H1 (cell line): Measurements from ENCODE around the gene GNAO1. TPM values are rescaled to one million over a fixed set of nuclear protein-coding genes. Genes with fewer than 3 reads are reported as not detected.

Experiments used
- CTCF ChIA-PET: fragments of 300-600 bp; sonication (Branson Sonifier 250); formaldehyde crosslinking; loops from one replicate; lab custom pipeline; 2021; ENCODE audit not compliant: partially characterized antibody; lab: Charles Lee
- POLR2A ChIA-PET: fragments of 300-600 bp; sonication (Branson Sonifier 250); formaldehyde crosslinking; loops from one replicate; lab custom pipeline; 2021; ENCODE audit warnings: inconsistent platforms; ENCODE audit not compliant: partially characterized antibody; lab: Charles Lee
- DNase-seq, 2 experiments: peaks; one replicate each; pipeline versions ENCODE4 v3.0.0 to v3.0.0-alpha.2; 2010 to 2022; ENCODE audit warnings: low spot score in 2 of 2, low read depth in 1 of 2, mixed read lengths in 1 of 2
- FAIRE-seq: peaks from 2 replicates; lab custom pipeline; 2011; peaks lifted over from hg19 to GRCh38; lab: Jason Lieb, UNC
- H2AFZ ChIP-seq: 2 replicates; pipeline ENCODE4 v1.8.1; 2012; ENCODE audit warnings: low read length, inconsistent platforms
- H2AK5ac ChIP-seq: 2 replicates; pipeline ENCODE4 v1.6.1; 2013; ENCODE audit warnings: low read depth, low read length
- H2BK120ac ChIP-seq: replicated peaks from 2 replicates; pipeline ENCODE3; 2013; ENCODE audit warnings: low read depth, low read length, inconsistent platforms
- H2BK12ac ChIP-seq: 2 replicates; pipeline ENCODE4 v1.6.1; 2013; ENCODE audit warnings: low read depth, low read length
- H2BK15ac ChIP-seq: 2 replicates; pipeline ENCODE4 v1.6.1; 2013; ENCODE audit warnings: low read length
- H2BK20ac ChIP-seq: 2 replicates; pipeline ENCODE4 v1.6.1; 2013; ENCODE audit warnings: low read length
- H2BK5ac ChIP-seq: 2 replicates; pipeline ENCODE4 v1.6.1; 2013; ENCODE audit warnings: low read depth, low read length
- H3K14ac ChIP-seq: 2 replicates; pipeline ENCODE4 v1.6.1; 2013; ENCODE audit warnings: inconsistent platforms; ENCODE audit not compliant: insufficient read length
- H3K18ac ChIP-seq: 2 replicates; pipeline ENCODE4 v1.6.1; 2013; ENCODE audit warnings: low read length; ENCODE audit errors: extremely low read depth
- H3K23ac ChIP-seq: 2 replicates; pipeline ENCODE4 v1.6.1; 2013; ENCODE audit warnings: inconsistent platforms; ENCODE audit not compliant: insufficient read length
- H3K23me2 ChIP-seq: 2 replicates; pipeline ENCODE4 v1.6.1; 2013; ENCODE audit warnings: low read depth, low read length
- H3K27ac ChIP-seq: 2 replicates; pipeline ENCODE4 v1.6.1; 2011; ENCODE audit warnings: low read depth, low read length, inconsistent platforms
- H3K27me3 ChIP-seq, 4 experiments: replicated peaks in 1 of 4; 1 replicate in 1 of 4; 2 replicates in 3 of 4; pipeline versions ENCODE4 v1.6.1 to v1.8.1; 2011 to 2013; ENCODE audit warnings: low read length in 3 of 4, mild to moderate bottlenecking in 3 of 4, inconsistent platforms in 2 of 4, mixed read lengths in 2 of 4, moderate library complexity in 1 of 4; ENCODE audit not compliant: control insufficient read depth in 3 of 4, insufficient read depth in 3 of 4; ENCODE audit errors: extremely low read depth in 1 of 4
- H3K36me3 ChIP-seq, 4 experiments: 2 replicates each; pipeline versions ENCODE4 v1.6.1 to v1.8.1; 2011 to 2013; ENCODE audit warnings: mild to moderate bottlenecking in 4 of 4, low read length in 3 of 4, moderate library complexity in 2 of 4, control low read depth in 1 of 4, inconsistent platforms in 1 of 4; ENCODE audit not compliant: insufficient read depth in 4 of 4, control insufficient read depth in 2 of 4
- H3K4ac ChIP-seq: replicated peaks from 2 replicates; pipeline ENCODE3; 2013; ENCODE audit warnings: low read length, low read depth, mixed read lengths, inconsistent platforms; ENCODE audit not compliant: insufficient read length
- H3K4me1 ChIP-seq, 4 experiments: replicated peaks in 1 of 4; 1 replicate in 1 of 4; 2 replicates in 3 of 4; pipeline versions ENCODE4 v1.6.1 to v1.8.1; 2011 to 2013; ENCODE audit warnings: low read length in 3 of 4, inconsistent platforms in 2 of 4, mixed read lengths in 1 of 4; ENCODE audit not compliant: insufficient read depth in 4 of 4, control insufficient read depth in 3 of 4
- H3K4me2 ChIP-seq, 2 experiments: 2 replicates each; pipeline versions ENCODE4 v1.6.1 to v1.8.1; 2011 to 2013; ENCODE audit warnings: low read depth in 2 of 2, low read length in 2 of 2, control low read depth in 1 of 2, inconsistent platforms in 1 of 2, mild to moderate bottlenecking in 1 of 2; ENCODE audit not compliant: insufficient read depth in 1 of 2
- H3K4me3 ChIP-seq, 4 experiments: fragments of 200-600, 300-600 bp in 1 of 4; sonication (generic), shearing (Covaris generic), sonication (Bioruptor Twin) in 1 of 4; 2 replicates each; pipeline versions ENCODE4 v1.5.1 to v1.8.1; 2011 to 2016; ENCODE audit warnings: low read length in 4 of 4, low read depth in 3 of 4, control low read depth in 2 of 4, inconsistent platforms in 2 of 4, mild to moderate bottlenecking in 2 of 4, mixed read lengths in 1 of 4, moderate library complexity in 1 of 4; ENCODE audit not compliant: insufficient read depth in 2 of 4; ENCODE audit errors: extremely low read depth in 1 of 4
- H3K56ac ChIP-seq: replicated peaks from 2 replicates; pipeline ENCODE3; 2013; ENCODE audit warnings: low read depth, mild to moderate bottlenecking, mixed read lengths, low read length, inconsistent platforms; ENCODE audit not compliant: insufficient read length
- H3K79me1 ChIP-seq: 2 replicates; pipeline ENCODE4 v1.6.1; 2013; ENCODE audit warnings: low read depth, low read length, control low read depth
- H3K79me2 ChIP-seq, 2 experiments: 2 replicates each; pipeline versions ENCODE4 v1.6.1 to v1.8.1; 2012 to 2013; ENCODE audit warnings: low read length in 2 of 2, mild to moderate bottlenecking in 2 of 2, inconsistent platforms in 1 of 2; ENCODE audit not compliant: insufficient read depth in 2 of 2, control insufficient read depth in 1 of 2
- H3K9ac ChIP-seq, 4 experiments: replicated peaks in 1 of 4; 1 replicate in 1 of 4; 2 replicates in 3 of 4; pipeline versions ENCODE4 v1.6.1 to v1.8.1; 2011 to 2013; ENCODE audit warnings: low read depth in 3 of 4, low read length in 3 of 4, control low read depth in 2 of 4, mild to moderate bottlenecking in 2 of 4, moderate library complexity in 2 of 4, inconsistent platforms in 1 of 4; ENCODE audit errors: extremely low read depth in 1 of 4
- H3K9me3 ChIP-seq, 2 experiments: 2 replicates each; pipeline versions ENCODE4 v1.6.1 to v1.8.1; 2012 to 2013; ENCODE audit warnings: mild to moderate bottlenecking in 2 of 2, moderate library complexity in 2 of 2, control low read depth in 1 of 2, inconsistent platforms in 1 of 2, low read depth in 1 of 2, low read length in 1 of 2, mixed read lengths in 1 of 2; ENCODE audit not compliant: insufficient read depth in 2 of 2
- H4K20me1 ChIP-seq, 2 experiments: replicated peaks in 1 of 2; 2 replicates each; pipeline versions ENCODE3 to v1.8.1; 2011 to 2013; ENCODE audit warnings: inconsistent platforms in 2 of 2, low read length in 2 of 2, mild to moderate bottlenecking in 1 of 2; ENCODE audit not compliant: insufficient read depth in 2 of 2, control insufficient read depth in 1 of 2
- H4K5ac ChIP-seq: 2 replicates; pipeline ENCODE4 v1.6.1; 2013; ENCODE audit warnings: low read length, low read depth, mixed read lengths, inconsistent platforms; ENCODE audit not compliant: insufficient read length
- H4K8ac ChIP-seq: 2 replicates; pipeline ENCODE4 v1.8.0; 2013; ENCODE audit warnings: mild to moderate bottlenecking, moderate library complexity, low read length, inconsistent platforms; ENCODE audit not compliant: insufficient read depth; ENCODE audit errors: extremely low read depth
- H4K91ac ChIP-seq: replicated peaks from 2 replicates; pipeline ENCODE3; 2013; ENCODE audit warnings: low read length, mixed read lengths, inconsistent platforms; ENCODE audit not compliant: insufficient read length
- CTBP2 ChIP-seq: IDR thresholded peaks from 2 replicates; pipeline ENCODE4 v1.7.0; 2011; ENCODE audit warnings: borderline replicate concordance, mild to moderate bottlenecking, moderate library complexity, mixed read lengths, low read length; ENCODE audit not compliant: insufficient read depth, insufficient read length
- JUND ChIP-seq: IDR thresholded peaks from 2 replicates; pipeline ENCODE4 v1.6.1; 2011; ENCODE audit warnings: mild to moderate bottlenecking, improper control_type of control experiment, low read length
- RXRA ChIP-seq: IDR thresholded peaks from 2 replicates; pipeline ENCODE4 v1.6.1; 2011; ENCODE audit warnings: low read depth, mild to moderate bottlenecking, low read length, moderate library complexity; ENCODE audit not compliant: insufficient read depth
- SIRT6 ChIP-seq: IDR thresholded peaks from one replicate; pipeline ENCODE4 v1.7.1; 2012; ENCODE audit warnings: low read length, inconsistent platforms
- SP2 ChIP-seq: IDR thresholded peaks from 2 replicates; pipeline ENCODE4 v1.6.1; 2012; ENCODE audit warnings: mild to moderate bottlenecking, low read length, inconsistent platforms
- TCF12 ChIP-seq: IDR thresholded peaks from 2 replicates; pipeline ENCODE4 v1.6.1; 2011; ENCODE audit warnings: low read depth, mild to moderate bottlenecking, low read length
- WGBS, 2 experiments: shearing (Covaris generic) in 1 of 2; methylation state at CpG; one replicate each; pipeline versions ENCODE4 v1.1.6 to v1.1.7; 2013 to 2015; ENCODE audit warnings: low lambda C conversion rate in 2 of 2, mixed read lengths in 2 of 2, inconsistent platforms in 1 of 2, low coverage in 1 of 2, missing lambda C conversion rate in 1 of 2; ENCODE audit not compliant: insufficient replicate concordance in 2 of 2, insufficient coverage in 1 of 2, insufficient read length in 1 of 2; ENCODE audit errors: extremely low coverage in 1 of 2, missing lambda C conversion rate in 1 of 2; 5-methylcytosine and 5-hydroxymethylcytosine counted together
- polyA plus RNA-seq, 7 experiments: library from polyadenylated mRNA; depleted of rRNA in 3 of 7; stranded (reverse) in 5 of 7; unstranded in 2 of 7; fragments of >200 nt in 5 of 7; fragments of 200-250 nt in 2 of 7; gene quantifications; 1 replicate in 5 of 7; 2 replicates in 1 of 7; 4 replicates in 1 of 7; pipeline versions ENCODE4 v1.2.1 to v1.2.3, GENCODE V29; 2011 to 2013; ENCODE audit warnings: missing spikeins in 2 of 7, mixed read lengths in 2 of 7
- total RNA-seq: library from RNA; stranded (reverse); fragmentation: NEBNext Ultra II Directional; extraction: Animal tissue kit (Norgen Biotek cat#: 25700); gene quantifications from 2 replicates; pipeline ENCODE4 v1.2.1, GENCODE V29; 2021
- TF ChIP-seq, protein P1 (sequence below): IDR thresholded peaks from 2 replicates; pipeline ENCODE4 v1.6.1; 2012; ENCODE audit warnings: inconsistent platforms

GNAO1 gene
- total and polyA plus RNA-seq, 2 of the 8 experiments (the other 6 are each of a cell fraction or from before 2014, with no cell fraction given), result 6.7 to 34.4 TPM

DNA sequence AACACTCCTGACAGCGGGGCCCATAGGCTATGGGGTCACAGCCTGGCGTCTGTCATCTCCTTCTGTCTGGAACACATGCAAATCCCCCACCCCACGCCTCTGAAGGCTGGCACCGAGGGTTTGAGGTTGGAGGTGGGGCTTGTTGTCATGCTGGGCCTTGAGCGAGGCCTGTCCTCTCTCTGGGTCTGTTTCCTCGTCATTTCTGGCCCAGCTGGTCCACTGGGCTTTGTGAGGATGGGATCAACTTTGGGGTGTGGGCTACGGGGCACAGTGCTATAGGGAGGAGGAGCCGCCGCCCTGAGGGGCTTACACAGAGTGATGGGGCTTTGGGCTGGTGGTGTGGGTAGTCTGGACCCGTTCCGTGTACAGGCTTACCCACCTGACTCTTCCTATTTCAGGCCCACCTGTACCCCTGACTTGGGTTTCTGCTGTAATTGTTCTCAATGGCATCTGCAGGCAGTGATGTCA lies 146.6 kb downstream of the GNAO1 start:
- Histone ChIP-seq H4K91ac (no peak overlapping the region), H2AK5ac (no peak overlapping the region), H3K27me3 (no peaks in the 10 kb centered on the region), H3K4me2 (no peak overlapping the region), H3K4ac (no peak overlapping the region), H3K9me3 (no peaks in the 10 kb centered on the region), H3K79me1 (no peaks in the 10 kb centered on the region), H3K9ac (no peak overlapping the region), H2BK15ac (no peak overlapping the region), H2BK12ac (no peak overlapping the region), H3K27ac (no peak overlapping the region), H3K4me1 (no peaks in the 10 kb centered on the region), H3K23me2 (no peaks in the 10 kb centered on the region), H3K56ac (no peak overlapping the region), H3K79me2 (no peaks in the 10 kb centered on the region), H4K8ac (no peak overlapping the region), H3K14ac (no peak overlapping the region), H3K18ac (no peak overlapping the region), H3K36me3 (no peaks in the 10 kb centered on the region), H4K5ac (no peak overlapping the region), H2BK20ac (no peak overlapping the region), H3K23ac (no peak overlapping the region), H2AFZ (no peak overlapping the region), H2BK120ac (no peak overlapping the region), H2BK5ac (no peak overlapping the region), H4K20me1 (no peaks in the 10 kb centered on the region), H3K4me3 (no peak overlapping the region)
- FAIRE-seq, result no peak
- no peak for TF ChIP-seq JUND
- TF ChIP-seq, protein P1, sequence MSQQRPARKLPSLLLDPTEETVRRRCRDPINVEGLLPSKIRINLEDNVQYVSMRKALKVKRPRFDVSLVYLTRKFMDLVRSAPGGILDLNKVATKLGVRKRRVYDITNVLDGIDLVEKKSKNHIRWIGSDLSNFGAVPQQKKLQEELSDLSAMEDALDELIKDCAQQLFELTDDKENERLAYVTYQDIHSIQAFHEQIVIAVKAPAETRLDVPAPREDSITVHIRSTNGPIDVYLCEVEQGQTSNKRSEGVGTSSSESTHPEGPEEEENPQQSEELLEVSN, result no peak
- no peak for TF ChIP-seq SP2
- no peak for TF ChIP-seq CTBP2
- no peak for TF ChIP-seq TCF12
- TF ChIP-seq SIRT6, result no peak
- no peak for TF ChIP-seq RXRA
- no peak for DNase-seq
- CTCF ChIA-PET, result interaction anchor here (1.4 to 3.0 kb wide), 2 partner anchors 16 to 18 kb away, joined by 6 to 14 read pairs; no protein-coding TSS in a partner anchor
- POLR2A ChIA-PET, result no interaction called here
- 91% methylated on average over 11 of the region's 11 CpGs; no CpG with 5 or more reads in 1 of the 2 experiments for WGBS, 2 experiments
